Panc1 (cell line): Measurements from ENCODE around the gene MACROD2.

Source experiments
- SIN3A ChIP-seq: IDR thresholded peaks from 2 replicates; pipeline ENCODE4 v1.6.1; 2012; ENCODE audit warnings: low read depth, mild to moderate bottlenecking, low read length, moderate library complexity, borderline replicate concordance; ENCODE audit not compliant: insufficient read depth
- TF ChIP-seq, protein P1 (sequence below): fragments of 450-650 bp; IDR thresholded peaks from 2 replicates; pipeline ENCODE4 v1.5.1; 2017; ENCODE audit warnings: mild to moderate bottlenecking
- TF ChIP-seq, protein P2 (sequence below), 2 experiments: IDR thresholded peaks; 2 replicates each; pipeline ENCODE4 v1.6.1; 2011 to 2012; ENCODE audit warnings: low read depth in 2 of 2, control low read depth in 1 of 2, low read length in 1 of 2, mild to moderate bottlenecking in 1 of 2, moderate library complexity in 1 of 2; ENCODE audit not compliant: insufficient read depth in 1 of 2

DNA sequence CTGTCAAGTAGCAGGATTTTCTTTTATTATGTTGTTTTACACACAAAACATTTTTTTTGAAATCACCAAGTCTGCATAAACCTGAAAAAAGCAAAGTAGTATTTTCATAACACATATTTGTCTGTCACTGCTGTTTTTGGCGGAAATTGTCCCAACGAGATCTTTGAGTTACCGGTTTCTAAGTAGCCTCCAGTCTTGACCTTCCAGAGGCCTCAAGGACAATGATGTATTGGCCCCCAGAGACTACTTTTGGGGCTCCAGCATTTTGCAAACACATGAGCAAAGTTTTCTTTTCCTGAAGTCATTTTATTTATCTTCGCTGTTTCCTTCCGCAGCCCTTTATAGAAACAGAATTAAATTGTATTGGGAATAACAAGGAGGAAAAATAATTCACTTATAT lies 1715.3 kb downstream of the MACROD2 start:
- TF ChIP-seq, protein P1, sequence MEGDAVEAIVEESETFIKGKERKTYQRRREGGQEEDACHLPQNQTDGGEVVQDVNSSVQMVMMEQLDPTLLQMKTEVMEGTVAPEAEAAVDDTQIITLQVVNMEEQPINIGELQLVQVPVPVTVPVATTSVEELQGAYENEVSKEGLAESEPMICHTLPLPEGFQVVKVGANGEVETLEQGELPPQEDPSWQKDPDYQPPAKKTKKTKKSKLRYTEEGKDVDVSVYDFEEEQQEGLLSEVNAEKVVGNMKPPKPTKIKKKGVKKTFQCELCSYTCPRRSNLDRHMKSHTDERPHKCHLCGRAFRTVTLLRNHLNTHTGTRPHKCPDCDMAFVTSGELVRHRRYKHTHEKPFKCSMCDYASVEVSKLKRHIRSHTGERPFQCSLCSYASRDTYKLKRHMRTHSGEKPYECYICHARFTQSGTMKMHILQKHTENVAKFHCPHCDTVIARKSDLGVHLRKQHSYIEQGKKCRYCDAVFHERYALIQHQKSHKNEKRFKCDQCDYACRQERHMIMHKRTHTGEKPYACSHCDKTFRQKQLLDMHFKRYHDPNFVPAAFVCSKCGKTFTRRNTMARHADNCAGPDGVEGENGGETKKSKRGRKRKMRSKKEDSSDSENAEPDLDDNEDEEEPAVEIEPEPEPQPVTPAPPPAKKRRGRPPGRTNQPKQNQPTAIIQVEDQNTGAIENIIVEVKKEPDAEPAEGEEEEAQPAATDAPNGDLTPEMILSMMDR, result no peak
- no peak for TF ChIP-seq SIN3A
- TF ChIP-seq, protein P2, sequence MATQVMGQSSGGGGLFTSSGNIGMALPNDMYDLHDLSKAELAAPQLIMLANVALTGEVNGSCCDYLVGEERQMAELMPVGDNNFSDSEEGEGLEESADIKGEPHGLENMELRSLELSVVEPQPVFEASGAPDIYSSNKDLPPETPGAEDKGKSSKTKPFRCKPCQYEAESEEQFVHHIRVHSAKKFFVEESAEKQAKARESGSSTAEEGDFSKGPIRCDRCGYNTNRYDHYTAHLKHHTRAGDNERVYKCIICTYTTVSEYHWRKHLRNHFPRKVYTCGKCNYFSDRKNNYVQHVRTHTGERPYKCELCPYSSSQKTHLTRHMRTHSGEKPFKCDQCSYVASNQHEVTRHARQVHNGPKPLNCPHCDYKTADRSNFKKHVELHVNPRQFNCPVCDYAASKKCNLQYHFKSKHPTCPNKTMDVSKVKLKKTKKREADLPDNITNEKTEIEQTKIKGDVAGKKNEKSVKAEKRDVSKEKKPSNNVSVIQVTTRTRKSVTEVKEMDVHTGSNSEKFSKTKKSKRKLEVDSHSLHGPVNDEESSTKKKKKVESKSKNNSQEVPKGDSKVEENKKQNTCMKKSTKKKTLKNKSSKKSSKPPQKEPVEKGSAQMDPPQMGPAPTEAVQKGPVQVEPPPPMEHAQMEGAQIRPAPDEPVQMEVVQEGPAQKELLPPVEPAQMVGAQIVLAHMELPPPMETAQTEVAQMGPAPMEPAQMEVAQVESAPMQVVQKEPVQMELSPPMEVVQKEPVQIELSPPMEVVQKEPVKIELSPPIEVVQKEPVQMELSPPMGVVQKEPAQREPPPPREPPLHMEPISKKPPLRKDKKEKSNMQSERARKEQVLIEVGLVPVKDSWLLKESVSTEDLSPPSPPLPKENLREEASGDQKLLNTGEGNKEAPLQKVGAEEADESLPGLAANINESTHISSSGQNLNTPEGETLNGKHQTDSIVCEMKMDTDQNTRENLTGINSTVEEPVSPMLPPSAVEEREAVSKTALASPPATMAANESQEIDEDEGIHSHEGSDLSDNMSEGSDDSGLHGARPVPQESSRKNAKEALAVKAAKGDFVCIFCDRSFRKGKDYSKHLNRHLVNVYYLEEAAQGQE (IDR thresholded peaks at IDR 0.05; ENCODE audit: insufficient read depth in 1 of 2, low read depth in 2 of 2, low read length in 1 of 2), result no peak
